Aorta (tissue), 5 donors: Measurements from ENCODE around the gene ST14. TPM values are rescaled to one million over a fixed set of nuclear protein-coding genes. Genes with fewer than 3 reads are reported as not detected.

Experiments used
- ATAC-seq: fragments of 200-7000 bp; cut with Tn5 transposase; one replicate; pipeline ENCODE4 v1.9.1; 2022; ENCODE audit warnings: moderate library complexity; ENCODE audit not compliant: low FRiP score
- DNase-seq, 2 donors: peaks; one replicate each; pipeline ENCODE4 v3.0.0-alpha.2; 2020
- H3K27ac ChIP-seq, 2 donors: one replicate each; pipeline ENCODE4 v1.5.1; 2013; ENCODE audit warnings: low read length in 2 of 2, mild to moderate bottlenecking in 2 of 2, moderate library complexity in 2 of 2, control low read depth in 1 of 2, inconsistent platforms in 1 of 2, low read depth in 1 of 2
- H3K27me3 ChIP-seq, 2 donors: one replicate each; pipeline ENCODE4 v1.6.1; 2013; ENCODE audit warnings: control low read depth in 1 of 2, low read length in 1 of 2, mild to moderate bottlenecking in 1 of 2, moderate library complexity in 1 of 2; ENCODE audit not compliant: insufficient read depth in 2 of 2, control insufficient read depth in 1 of 2
- H3K36me3 ChIP-seq, 2 donors: one replicate each; pipeline ENCODE4 v1.6.1; 2013; ENCODE audit warnings: control low read depth in 1 of 2, low read length in 1 of 2, mild to moderate bottlenecking in 1 of 2; ENCODE audit not compliant: insufficient read depth in 2 of 2, control insufficient read depth in 1 of 2
- H3K4me1 ChIP-seq, 2 donors: one replicate each; pipeline ENCODE4 v1.6.1; 2013; ENCODE audit warnings: low read length in 2 of 2, control low read depth in 1 of 2, mild to moderate bottlenecking in 1 of 2, moderate library complexity in 1 of 2; ENCODE audit not compliant: insufficient read depth in 2 of 2, control insufficient read depth in 1 of 2
- H3K4me3 ChIP-seq, 2 donors: one replicate each; pipeline ENCODE4 v1.5.1; 2013; ENCODE audit warnings: low read length in 2 of 2, control low read depth in 1 of 2, mild to moderate bottlenecking in 1 of 2
- H3K9me3 ChIP-seq: one replicate; pipeline ENCODE4 v1.6.1; 2013; ENCODE audit warnings: mild to moderate bottlenecking, low read length; ENCODE audit not compliant: control insufficient read depth
- whole genome bisulfite sequencing, 2 donors: extraction: QIAGEN DNeasy Blood & Tissue Kit; methylation state at CpG; one replicate each; pipeline ENCODE4 v1.1.7; 2013; 5-methylcytosine and 5-hydroxymethylcytosine counted together
- intact Hi-C, 2 donors: fragments of 100-400 bp; cut with DNase I; formaldehyde crosslinking; loops; one replicate each; pipeline versions ENCODE4 v1.14.2 to v1.15.0; 2022
- polyA plus RNA-seq, 2 donors: library from polyadenylated mRNA; stranded (reverse); fragments of 200-250 nt; gene quantifications; one replicate each; pipeline ENCODE4 v1.2.3, GENCODE V29; 2013
- total RNA-seq, 2 donors: library from RNA; stranded (reverse); fragmentation: NEBNext Ultra II Directional; extraction: Animal tissue kit (Norgen Biotek cat#: 25700); gene quantifications; one replicate each; pipeline ENCODE4 v1.2.1, GENCODE V29; 2021
- donor health status: healthy with polysubstance abuse.
- donor health status: Bipolar disorder and iron deficiency.
- donor health status: DM: no; HTN: no; CAD: no.
- donor health status: DM: no; HTN: no; CAD: no.
- donor health status: DM: yes; HTN: yes; CAD: no.

Gene ST14
- total and polyA plus RNA-seq, 4 donors = 0.74 to 14.4 (median 6.1) TPM

DNA sequence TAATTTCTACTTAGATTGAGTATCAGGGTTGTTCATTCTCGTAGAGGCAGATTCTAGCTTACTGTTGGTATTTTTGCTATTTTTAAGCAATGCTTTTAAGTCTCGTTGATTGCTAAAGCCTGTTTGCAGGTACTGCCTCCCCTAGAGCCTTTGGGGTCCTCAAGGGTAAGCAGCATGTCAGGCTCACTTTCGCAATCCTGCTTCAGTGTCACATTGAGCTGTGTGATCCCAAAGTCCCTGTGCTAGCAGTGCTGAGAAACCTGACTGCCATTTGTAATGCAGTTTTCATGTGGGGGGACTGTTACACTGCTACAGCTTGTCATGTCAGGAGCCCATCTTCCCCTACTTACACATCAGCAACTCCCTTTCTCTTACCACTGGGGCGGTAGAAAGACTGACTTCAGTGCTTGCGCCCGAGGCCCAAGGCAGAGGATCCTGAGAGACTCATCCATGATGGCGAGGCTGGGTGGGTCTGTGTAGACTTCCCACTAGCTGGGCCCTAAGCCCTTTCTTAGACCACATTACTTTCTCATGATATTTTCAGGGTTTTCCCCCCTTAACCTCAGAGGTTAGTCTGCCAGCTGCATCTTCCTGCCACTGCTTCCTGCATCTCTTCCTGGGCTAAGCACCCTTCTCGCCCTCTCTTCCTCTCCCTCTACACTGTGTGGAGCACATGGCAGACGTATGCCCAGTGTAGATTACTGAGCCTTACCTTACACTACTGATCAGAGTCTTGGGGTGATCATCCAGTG, 40.8 kb upstream of the ST14 start:
- peaks cover 1 to 2% of the 10 kb centered on the region in 2 donors for H3K4me1 ChIP-seq
- ATAC-seq = no peak
- WGBS, 2 donors = 89 to 95% methylated on average over 9 of the region's 9 CpGs
- H3K4me3 ChIP-seq = no peak overlapping the region
- no peaks in the 10 kb centered on the region for H3K9me3 ChIP-seq
- no peaks in the 10 kb centered on the region for H3K27me3 ChIP-seq
- DNase-seq = no peak
- H3K27ac ChIP-seq = no peak overlapping the region
- peaks cover 0 to 8% of the 10 kb centered on the region in 2 donors for H3K36me3 ChIP-seq
- intact Hi-C loops = no loop called here

DNA sequence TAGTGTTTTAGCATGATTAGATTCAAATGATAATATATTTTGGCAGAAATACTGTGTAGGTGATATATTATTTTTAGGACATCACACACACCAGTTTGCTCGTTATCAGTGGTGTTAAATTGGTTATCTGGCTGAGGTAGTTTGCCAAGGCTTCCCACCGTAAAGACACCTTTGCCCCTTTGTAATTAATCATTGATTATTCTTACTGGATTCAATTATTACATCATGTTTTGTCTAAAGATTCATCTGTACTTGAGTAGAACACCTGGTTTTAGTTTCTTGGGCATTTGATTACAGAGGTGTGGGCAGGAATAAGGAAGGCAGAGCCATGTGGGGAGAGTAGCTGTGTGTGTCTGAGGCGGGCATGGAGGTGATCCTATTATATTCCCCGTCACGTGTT, 39.5 kb upstream of the ST14 start:
- Histone ChIP-seq H3K36me3 (peaks cover 0 to 8% of the 10 kb centered on the region in 2 donors), H3K27ac (no peak overlapping the region), H3K4me3 (no peak overlapping the region), H3K4me1 (peaks cover 0 to 1% of the 10 kb centered on the region in 2 donors), H3K27me3 (no peaks in the 10 kb centered on the region), H3K9me3 (no peaks in the 10 kb centered on the region)
- DNase-seq (no peak), ATAC-seq (no peak)
- intact Hi-C loops = loop anchor here in 1 of 2 donors (5.0 to 10.0 kb wide), 2 partner anchors 53 to 115 kb away; partner anchors contain the start of genes APLP2 and PRDM10
- WGBS, 2 donors = 92 to 94% methylated on average over 5 of the region's 5 CpGs

DNA sequence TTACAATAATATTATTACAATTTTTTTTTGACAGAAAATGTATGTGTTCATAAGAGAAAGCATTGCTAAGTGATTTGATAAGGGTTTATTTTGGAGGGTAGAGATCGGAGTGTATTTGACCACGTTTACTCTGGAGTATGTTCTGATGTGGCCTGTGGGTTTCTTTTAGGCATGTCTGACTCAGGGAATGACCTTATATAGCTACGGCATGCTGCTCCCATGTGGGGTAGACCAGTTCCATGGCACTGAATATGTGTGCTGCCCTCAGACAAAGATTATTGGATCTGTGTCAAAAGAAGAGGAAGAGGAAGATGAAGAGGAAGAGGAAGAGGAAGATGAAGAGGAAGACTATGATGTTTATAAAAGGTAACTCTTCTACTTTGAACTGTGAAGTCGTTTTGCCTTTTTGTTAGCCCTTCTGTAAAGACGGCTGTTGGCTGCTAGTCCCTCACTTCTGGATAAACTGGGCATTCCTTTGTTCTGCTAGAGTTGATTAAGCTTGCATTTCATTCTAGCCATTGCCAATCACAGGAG, 38.1 kb upstream of the ST14 start:
- Histone ChIP-seq H3K27me3 (no peaks in the 10 kb centered on the region), H3K4me3 (no peak overlapping the region), H3K36me3 (peaks cover 0 to 11% of the 10 kb centered on the region in 2 donors), H3K27ac (peak overlapping the region in 1 of 2 donors; percentile 30), H3K9me3 (no peaks in the 10 kb centered on the region), H3K4me1 (peaks cover 0 to 1% of the 10 kb centered on the region in 2 donors)
- ATAC-seq (no peak), DNase-seq (no peak)
- intact Hi-C loops = loop anchor here in 1 of 2 donors (5.0 to 10.0 kb wide), 2 partner anchors 54 to 117 kb away; partner anchors contain the start of genes APLP2 and PRDM10
- WGBS, 2 donors = 11 to 16% methylated on average over 5 of the region's 5 CpGs

DNA sequence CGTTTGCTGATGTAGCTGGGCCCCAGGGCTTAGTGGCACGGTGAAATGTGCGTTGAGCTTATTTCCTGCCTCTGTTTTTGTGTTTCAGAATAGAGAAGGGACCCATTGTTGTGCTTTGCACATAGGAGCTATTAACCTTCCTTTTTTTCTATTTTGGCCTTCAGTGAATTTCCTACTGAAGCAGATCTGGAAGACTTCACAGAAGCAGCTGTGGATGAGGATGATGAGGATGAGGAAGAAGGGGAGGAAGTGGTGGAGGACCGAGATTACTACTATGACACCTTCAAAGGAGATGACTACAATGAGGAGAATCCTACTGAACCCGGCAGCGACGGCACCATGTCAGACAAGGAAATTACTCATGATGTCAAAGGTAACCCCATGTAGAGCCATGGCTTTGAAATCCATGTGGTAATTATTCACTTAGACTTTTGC, 37.4 kb upstream of the ST14 start:
- peak overlapping the region in 1 of 2 donors; percentile 34 for H3K27ac ChIP-seq
- DNase-seq (no peak), ATAC-seq (no peak)
- WGBS, 2 donors = 72 to 85% methylated on average over 7 of the region's 7 CpGs
- intact Hi-C loops = loop anchor here in 1 of 2 donors (5.0 to 10.0 kb wide), 2 partner anchors 55 to 117 kb away; partner anchors contain the start of genes APLP2 and PRDM10
- H3K4me3 ChIP-seq = no peak overlapping the region
- peaks cover 0 to 1% of the 10 kb centered on the region in 2 donors for H3K4me1 ChIP-seq
- no peaks in the 10 kb centered on the region for H3K9me3 ChIP-seq
- peaks cover 0 to 13% of the 10 kb centered on the region in 2 donors for H3K36me3 ChIP-seq
- no peaks in the 10 kb centered on the region for H3K27me3 ChIP-seq

DNA sequence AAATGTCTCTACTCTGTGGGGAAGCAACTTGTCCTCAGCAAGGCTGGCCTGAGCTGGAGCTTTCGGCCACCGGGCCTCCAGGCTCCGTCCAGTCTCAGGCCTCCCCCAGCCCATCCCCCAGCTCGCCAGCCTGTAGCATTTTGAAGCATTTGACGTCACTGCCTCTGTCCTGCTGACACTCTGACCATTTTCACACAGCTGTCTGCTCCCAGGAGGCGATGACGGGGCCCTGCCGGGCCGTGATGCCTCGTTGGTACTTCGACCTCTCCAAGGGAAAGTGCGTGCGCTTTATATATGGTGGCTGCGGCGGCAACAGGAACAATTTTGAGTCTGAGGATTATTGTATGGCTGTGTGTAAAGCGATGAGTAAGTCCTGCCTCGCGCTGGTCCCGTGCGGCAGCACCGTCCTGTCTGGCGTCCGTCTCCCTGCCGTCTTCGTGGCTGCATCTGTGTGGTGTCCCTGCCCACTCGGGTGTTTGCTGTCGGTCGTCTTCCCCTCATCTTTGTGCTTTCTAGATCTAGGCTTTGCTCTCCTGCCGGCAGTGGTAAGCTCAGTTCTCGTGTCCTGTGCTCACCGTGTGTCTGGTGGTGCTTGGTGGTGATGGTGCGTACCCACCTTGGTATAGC, 36.1 kb upstream of the ST14 start:
- Histone ChIP-seq H3K27me3 (no peaks in the 10 kb centered on the region), H3K4me3 (no peak overlapping the region), H3K4me1 (peaks cover 0 to 1% of the 10 kb centered on the region in 2 donors), H3K9me3 (no peaks in the 10 kb centered on the region), H3K36me3 (peaks cover 0 to 17% of the 10 kb centered on the region in 2 donors), H3K27ac (peak overlapping the region in 1 of 2 donors; percentile 66)
- peak; percentile 41 for ATAC-seq
- DNase-seq = no peak
- WGBS, 2 donors = 91 to 92% methylated on average over 32 of the region's 32 CpGs
- intact Hi-C loops = loop anchor here in 1 of 2 donors (5.0 to 10.0 kb wide), 2 partner anchors 56 to 119 kb away; partner anchors contain the start of genes APLP2 and PRDM10

DNA sequence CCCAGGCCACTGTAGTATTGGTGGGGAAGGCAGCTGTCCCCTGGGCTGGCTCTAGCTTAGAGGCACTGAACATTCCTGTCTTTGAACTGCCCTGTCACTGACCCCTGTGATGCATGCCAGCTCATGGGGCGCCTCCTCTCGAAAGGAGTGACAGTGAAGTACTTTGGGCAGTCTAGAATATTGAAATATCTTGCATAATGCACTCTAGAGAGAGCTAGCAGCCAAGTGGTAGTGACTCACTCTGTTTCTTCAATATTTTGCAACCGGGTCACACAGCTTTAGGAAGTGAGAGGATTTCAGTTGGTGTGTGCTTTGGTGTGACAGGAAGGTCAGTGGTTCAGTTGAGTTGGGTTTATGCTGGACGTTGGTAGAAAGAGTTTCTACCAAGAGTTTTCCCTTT, 35.5 kb upstream of the ST14 start:
- H3K9me3 ChIP-seq = no peaks in the 10 kb centered on the region
- peak; percentile 92 for ATAC-seq
- H3K4me3 ChIP-seq = no peak overlapping the region
- 8 to 9% methylated on average over 4 of the region's 4 CpGs for WGBS, 2 donors
- DNase-seq = peak; percentile 83 to 90
- H3K36me3 ChIP-seq = peaks cover 0 to 18% of the 10 kb centered on the region in 2 donors
- no peaks in the 10 kb centered on the region for H3K27me3 ChIP-seq
- H3K27ac ChIP-seq = peak overlapping the region in 1 of 2 donors; percentile 66
- H3K4me1 ChIP-seq = peaks cover 0 to 1% of the 10 kb centered on the region in 2 donors
- intact Hi-C loops = loop anchor here in 1 of 2 donors (5.0 to 10.0 kb wide), 2 partner anchors 57 to 119 kb away; partner anchors contain the start of genes APLP2 and PRDM10

DNA sequence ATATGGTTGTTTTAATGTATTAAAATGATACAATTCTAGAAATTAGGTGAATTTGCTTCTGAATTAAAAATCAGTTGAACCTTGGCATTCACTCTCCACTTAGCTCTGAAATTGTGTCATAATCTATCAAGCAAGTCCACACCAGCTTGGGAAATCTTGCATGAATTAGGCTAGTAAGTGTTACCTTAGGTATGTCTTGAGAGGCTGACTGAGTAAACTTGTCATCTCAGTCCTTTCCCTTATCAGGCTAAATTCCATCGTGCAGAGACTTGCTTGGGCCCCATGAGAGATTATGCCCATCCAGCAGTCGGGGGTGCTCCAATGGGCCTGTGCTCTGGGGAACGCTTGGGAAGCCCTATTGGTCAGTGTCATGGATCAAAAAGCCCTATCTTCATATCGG, 33.9 kb upstream of the ST14 start:
- Histone ChIP-seq H3K4me3 (no peak overlapping the region), H3K4me1 (peaks cover 0 to 1% of the 10 kb centered on the region in 2 donors), H3K27me3 (no peaks in the 10 kb centered on the region), H3K36me3 (peaks cover 0 to 18% of the 10 kb centered on the region in 2 donors), H3K27ac (no peak overlapping the region), H3K9me3 (no peaks in the 10 kb centered on the region)
- ATAC-seq (no peak), DNase-seq (no peak)
- intact Hi-C loops = loop anchor here in 1 of 2 donors (10.0 kb wide), 1 partner anchor 121 kb away; the partner anchor contains the start of gene PRDM10
- WGBS, 2 donors = 79 to 82% methylated on average over 4 of the region's 4 CpGs

DNA sequence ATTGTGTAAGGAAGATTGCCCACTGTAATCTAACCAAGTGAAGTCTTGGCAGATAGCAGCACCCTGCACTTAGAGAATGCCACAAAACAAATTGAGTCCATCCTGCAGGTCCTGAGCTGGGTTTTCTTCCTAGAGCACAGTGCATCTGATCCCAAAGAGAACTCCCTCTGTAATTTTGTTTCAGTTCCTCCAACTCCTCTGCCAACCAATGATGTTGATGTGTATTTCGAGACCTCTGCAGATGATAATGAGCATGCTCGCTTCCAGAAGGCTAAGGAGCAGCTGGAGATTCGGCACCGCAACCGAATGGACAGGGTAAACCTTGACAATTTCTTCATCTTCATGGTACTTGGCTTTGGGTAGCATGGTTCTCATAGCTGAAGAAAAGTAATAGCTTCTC, 33.1 kb upstream of the ST14 start:
- peaks cover 0 to 1% of the 10 kb centered on the region in 2 donors for H3K4me1 ChIP-seq
- H3K27ac ChIP-seq = no peak overlapping the region
- H3K4me3 ChIP-seq = no peak overlapping the region
- H3K9me3 ChIP-seq = no peaks in the 10 kb centered on the region
- no peak for DNase-seq
- peaks cover 0 to 21% of the 10 kb centered on the region in 2 donors for H3K36me3 ChIP-seq
- no peak for ATAC-seq
- H3K27me3 ChIP-seq = no peaks in the 10 kb centered on the region
- intact Hi-C loops = loop anchor here in 1 of 2 donors (10.0 kb wide), 1 partner anchor 122 kb away; the partner anchor contains the start of gene PRDM10
- WGBS, 2 donors = 89 to 95% methylated on average over 5 of the region's 5 CpGs
